Central memory CD4-positive, alpha-beta T cell (primary cell): ENCODE measurements around the gene MRPL2.

Experiments
- DNase-seq: peaks from one replicate; pipeline ENCODE4 v3.0.0; 2022
- total RNA-seq, 3 experiments: gene quantifications; one replicate each; lab custom pipeline; 2026; lab: John Stamatoyannopoulos, UW

The MRPL2 gene
- 2.9 to 3.9 (median 3.2) reads per million in 3 experiments for total RNA-seq

GRCh38 chr6:43059168-43060033, at the start of gene MRPL2, which contains the start of gene KLC4:
TSS of gene MRPL2 (minus strand) at chr6:43059434. CDS start at chr6:43059381, 53 bp downstream.
TSS of gene KLC4 (plus strand) at chr6:43059631. CDS start at chr6:43061336, 1,705 bp downstream.
- DNase-seq: peak; percentile 95

DNA sequence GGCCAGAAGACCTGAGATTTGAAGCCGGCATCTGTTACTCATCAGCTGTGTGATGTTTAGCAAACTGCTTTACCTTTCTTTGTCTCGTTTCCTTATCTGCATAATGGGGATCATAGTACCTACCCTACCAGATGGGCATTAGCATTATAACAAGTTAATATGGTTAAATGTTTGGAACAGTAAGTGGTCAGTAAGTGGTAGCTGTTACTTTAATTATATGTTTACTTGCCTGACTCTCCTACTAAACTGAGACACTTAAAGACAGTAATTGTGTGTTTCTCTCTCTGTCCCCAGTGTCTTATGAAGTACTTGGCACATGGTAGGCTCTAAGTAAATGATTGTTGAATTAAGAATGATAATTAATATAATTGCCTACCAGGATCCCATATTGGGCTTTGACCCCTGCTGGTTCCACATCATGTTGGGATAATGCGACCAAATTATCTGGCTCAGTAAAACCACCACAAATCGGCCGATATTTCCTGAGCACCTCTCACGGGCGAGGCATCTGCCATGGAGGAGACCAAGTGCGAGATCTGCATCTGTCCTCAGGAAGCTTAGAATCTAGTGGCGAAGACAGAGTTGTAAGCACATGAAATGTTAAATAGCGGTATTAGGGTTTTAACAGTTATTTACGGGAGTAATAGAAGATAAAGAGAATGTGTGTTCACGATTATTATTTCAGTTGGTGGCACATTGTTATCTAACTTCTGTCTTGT, 48.3 kb upstream of the MRPL2 start:
- no peak for DNase-seq

DNA sequence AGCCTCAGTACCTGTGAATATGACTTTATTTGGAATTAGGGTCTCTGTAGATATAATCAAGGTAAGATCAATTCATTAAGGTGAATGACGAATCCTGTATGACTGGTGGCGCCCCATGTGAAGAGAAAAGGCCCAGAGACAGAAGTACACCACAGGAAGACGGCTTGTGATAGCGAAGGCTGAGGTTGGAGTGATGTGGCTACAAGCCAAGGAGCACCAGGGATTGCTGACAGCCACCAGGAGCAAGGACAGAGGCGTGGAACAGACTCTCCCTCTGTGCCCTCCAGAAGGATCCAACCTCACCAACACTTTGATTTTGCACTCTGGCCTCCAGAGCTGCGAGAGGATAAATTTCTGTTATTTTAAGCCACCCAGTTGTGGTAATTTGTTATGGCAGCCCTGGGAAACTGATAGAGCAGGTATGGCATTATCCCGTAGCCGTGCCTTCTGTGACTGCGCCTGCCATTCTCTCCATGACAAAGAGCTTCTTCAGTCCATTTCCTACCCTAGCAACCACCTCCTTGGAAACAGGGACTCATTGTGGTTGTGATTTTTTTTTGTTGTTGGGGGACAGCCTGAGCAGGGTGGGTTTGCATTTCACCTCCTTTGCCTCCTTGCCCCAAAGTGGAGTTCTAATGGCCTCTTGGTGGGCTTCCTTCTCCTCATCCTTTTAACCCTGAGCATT, 46.4 kb upstream of the MRPL2 start:
- no peak for DNase-seq

DNA sequence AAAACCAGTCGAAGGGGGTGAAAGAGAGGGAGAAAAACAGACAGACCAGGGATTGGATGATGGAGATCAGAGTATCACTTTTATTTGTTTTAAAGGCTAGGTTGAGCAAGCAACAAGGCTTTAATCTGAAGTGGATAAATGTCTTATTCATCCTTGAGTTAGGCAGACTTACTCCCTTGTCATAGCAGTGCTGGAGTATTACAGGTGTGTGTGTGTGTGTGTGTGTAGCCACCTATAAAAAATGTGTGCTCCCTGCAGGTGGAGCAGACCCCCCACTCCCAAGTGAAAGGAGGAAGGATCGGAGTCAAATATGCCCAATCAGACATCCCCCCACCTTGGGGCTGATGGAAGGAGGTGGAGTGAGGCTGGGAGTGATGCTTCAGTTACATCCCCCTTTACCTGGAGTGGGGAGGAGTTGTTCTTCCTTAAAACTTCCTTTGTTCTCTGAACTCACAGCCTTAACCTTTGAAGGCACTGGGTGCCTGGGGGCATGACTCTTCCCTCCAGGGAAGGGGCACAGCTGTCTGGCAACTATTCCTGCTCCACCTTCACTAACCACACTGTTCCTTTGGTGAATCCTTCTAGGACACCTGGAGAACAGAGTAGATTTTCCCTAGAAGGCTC, 44.1 kb upstream of the MRPL2 start:
- no peak for DNase-seq

GRCh38 chr6:43101497-43101896, 42.3 kb upstream of the MRPL2 start:
- DNase-seq: no peak

DNA sequence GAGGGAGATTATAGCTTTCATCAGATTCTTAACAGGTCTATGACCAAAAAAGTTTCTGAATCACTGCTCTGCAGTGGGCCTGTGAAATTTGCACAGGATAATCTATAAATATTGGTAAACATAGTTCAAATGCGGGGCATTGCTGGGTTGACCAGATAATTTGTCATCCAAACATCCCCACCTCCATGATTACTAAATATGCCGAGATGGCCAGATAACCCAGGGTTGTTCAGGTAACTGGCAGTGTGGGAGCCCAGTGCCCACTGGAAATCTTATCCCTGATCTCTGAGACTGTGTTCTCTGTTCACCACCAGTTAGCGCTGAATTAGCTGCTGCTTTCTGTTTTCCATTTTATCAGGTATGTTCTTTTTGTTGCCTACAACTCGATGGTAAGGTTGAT, 38.3 kb upstream of the MRPL2 start:
- DNase-seq: no peak

GRCh38 chr6:43097098-43097489, 37.9 kb upstream of the MRPL2 start:
- DNase-seq: no peak

DNA sequence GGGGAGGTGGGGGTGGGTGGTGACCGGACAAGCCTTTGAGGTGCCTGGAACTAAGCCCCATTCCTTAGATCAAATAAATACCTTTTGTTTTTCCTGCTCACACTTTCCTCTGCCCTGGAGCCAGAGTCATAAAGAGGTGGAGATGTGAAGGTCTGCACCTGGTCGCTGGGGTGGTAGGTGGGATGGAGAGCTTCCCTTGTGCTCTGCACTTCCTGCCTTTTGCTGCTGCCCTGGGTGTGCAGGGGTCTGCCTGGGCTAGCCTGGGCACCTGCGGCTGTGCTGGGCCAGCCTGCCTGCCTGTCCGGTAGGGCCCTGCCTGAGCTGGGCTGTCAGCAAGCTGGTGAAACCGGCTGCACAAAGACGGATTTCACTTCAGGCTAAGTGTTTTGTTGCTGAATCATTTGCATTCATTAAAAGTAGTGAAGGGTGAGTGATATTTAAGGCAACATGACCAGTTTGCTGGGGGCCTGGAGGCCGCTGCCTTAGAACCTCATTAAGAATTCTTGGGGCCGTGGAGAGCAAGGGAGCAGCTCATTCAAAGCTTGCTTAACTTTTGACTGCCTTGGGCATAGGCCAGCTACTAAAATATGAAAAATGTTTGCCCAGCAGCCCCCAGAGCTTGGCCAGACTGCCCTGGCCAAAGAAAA, 37.3 kb upstream of the MRPL2 start:
- DNase-seq: no peak

GRCh38 chr6:43095939-43096338, 36.7 kb upstream of the MRPL2 start:
- DNase-seq: no peak

DNA sequence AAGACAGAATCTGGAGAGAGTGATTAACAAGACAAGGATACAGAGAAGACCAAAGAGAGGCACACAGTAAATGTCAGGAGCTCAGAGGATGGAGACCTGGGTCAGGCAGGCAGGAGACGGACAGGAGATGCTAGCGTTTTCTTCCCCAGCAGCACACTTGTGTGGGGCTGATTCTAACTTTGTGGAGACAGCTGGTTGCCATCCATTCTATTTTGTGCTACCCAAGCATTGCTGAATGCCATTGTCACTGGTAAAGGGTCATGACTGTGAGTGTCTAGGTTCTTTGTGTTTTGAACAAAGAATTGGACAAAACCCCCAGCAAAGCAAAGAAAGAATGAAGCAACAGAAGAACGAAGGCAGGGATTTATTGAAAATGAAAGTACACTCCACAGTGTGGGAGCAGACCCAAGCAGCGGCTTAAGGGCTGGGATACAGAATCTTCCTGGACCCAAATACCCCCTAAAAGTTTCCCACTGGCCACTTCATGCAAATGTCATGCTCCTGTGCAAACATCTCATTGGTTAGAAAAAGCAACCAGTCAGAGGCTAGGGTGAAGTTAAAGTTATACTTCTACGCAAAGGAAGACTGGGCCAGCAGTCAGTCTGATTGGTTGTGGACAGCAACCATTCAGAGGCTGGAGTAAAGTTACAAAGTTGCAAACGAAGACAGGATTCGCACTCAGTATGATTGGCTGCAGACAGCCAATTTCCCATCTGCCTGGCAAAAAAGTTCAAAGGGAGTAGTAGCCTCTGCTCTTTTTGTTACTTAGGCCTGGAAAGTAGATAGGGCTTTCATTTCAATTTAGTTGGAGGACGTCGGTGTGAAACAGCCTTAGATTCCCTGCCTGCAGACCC, 34.4 kb upstream of the MRPL2 start:
- DNase-seq: no peak

DNA sequence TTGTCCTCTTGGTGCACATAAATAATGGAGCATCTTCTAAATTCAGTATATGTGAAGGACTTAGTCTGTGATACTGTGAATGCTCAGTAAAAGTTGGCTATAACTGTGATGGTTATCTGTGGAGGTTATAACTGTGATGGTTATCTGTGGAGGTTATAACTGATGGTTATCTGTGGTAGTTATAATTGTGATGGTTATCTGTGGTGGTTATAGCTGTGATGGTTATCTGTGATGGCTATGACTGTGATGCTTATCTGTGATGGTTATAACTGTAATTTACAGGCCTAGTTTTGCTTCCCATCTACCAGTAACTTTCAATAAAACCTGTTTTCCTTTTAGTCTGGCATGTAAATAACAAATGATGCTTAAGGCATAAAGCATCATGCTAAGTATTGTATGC, 33.4 kb upstream of the MRPL2 start:
- DNase-seq: no peak

GRCh38 chr6:43091436-43091991, 32.3 kb upstream of the MRPL2 start:
- DNase-seq: no peak

- no peak for DNase-seq
Observed at GRCh38 chr6:43091020-43091419, 31.8 kb upstream of the MRPL2 start.

DNA sequence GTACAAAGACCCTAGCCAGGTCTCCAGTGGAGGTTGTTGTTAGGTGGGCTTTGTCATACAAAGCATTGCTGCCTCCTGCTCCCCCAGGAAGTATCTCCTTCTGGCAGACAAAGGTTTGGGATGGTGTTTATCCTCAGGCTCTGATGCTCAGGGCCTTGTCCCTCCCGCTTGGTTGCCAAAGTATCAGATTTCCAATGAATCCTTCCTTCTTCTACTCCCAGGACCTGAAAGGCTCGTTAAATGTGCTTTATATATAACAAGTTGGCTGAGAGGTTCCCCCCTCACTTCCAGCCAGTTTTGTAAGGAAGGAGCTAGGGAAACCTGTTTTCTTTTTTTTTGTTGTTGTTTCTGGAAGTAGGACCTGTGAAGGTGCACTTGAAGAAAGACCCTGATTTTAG, 31.3 kb upstream of the MRPL2 start:
- no peak for DNase-seq

GRCh38 chr6:43089874-43090558, 30.8 kb upstream of the MRPL2 start:
- no peak for DNase-seq

DNA sequence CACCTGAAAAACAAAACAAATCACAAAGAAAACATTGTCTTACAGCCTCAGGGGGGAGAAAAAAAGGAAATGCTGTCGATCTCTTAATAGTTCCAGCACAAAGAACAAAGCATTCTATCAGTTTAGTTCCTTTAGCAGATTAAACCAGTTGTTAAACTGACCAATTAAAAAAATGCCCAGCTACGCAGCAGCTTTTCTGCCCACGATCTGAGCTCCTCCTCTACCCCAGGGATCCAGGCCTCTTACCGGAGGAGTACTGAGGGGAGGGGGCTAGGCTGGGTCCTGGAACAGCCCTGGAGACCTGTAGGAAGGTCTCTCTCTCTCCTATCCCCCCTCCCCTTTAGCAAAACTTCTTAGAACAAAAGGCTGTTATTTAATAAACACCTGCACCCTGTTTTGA, 30.2 kb upstream of the MRPL2 start:
- no peak for DNase-seq

- no peak for DNase-seq
Observed at GRCh38 chr6:43088654-43089056, 29.4 kb upstream of the MRPL2 start.

DNA sequence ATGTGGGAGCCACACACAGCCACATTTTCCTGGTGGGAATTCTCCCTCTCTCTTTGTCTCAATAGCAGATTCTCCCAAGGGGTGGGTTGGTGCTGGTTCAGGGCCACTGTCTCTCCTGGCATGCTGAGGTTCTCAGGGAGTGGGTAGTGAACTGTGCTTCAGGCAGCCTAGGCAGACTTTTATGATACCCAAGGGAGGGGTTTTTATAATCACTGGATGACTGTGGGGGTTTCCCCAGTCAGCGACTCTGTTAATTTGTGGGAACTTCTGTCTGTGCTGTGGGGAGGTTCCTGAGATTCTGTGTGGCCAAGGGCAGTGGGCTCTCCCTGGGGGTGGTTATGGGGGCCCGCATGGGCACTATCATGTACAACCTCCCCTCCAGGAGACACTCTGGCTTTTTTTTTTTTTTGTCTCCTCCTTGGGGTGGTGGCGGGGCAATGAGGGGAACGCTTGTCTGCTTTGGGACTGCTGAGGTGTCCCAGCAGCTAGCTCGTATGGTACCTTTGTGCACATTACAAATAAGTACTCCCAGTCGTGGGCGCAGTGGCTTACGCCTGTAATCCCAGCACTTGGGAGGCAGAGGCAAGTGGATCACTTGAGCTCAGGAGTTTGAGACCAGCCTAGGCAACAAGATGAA, 26.9 kb upstream of the MRPL2 start:
- DNase-seq: no peak

GRCh38 chr6:43082806-43083655, 23.8 kb upstream of the MRPL2 start:
- no peak for DNase-seq
